IMR-90 (cell line): ENCODE data around the gene IFNGR1.

ENCODE experiments used
- CEBPB ChIP-seq: IDR thresholded peaks from 2 replicates; pipeline ENCODE4 v1.6.1; 2012; ENCODE audit warnings: low read depth, low read length, improper control_type of control experiment
- CTCF ChIP-seq: conservative IDR thresholded peaks from 2 replicates; pipeline ENCODE4 v1.5.1; 2012; ENCODE audit warnings: mild to moderate bottlenecking, low read depth, low read length, improper control_type of control experiment
- MAFK ChIP-seq: IDR thresholded peaks from 2 replicates; pipeline ENCODE4 v1.6.1; 2012; ENCODE audit warnings: low read depth, low read length, improper control_type of control experiment
- NFE2L2 ChIP-seq: fragments of 150-350 bp; IDR thresholded peaks from 2 replicates; pipeline ENCODE4 v1.6.1; 2016; ENCODE audit warnings: low read depth, mild to moderate bottlenecking, low read length
- POLR2A ChIP-seq: IDR thresholded peaks from 2 replicates; pipeline ENCODE4 v1.6.1; 2012; ENCODE audit warnings: mild to moderate bottlenecking, low read depth, low read length
- USF2 ChIP-seq: fragments of 150-350 bp; IDR thresholded peaks from 2 replicates; pipeline ENCODE4 v1.6.1; 2017; ENCODE audit warnings: mild to moderate bottlenecking, antibody characterized with exemption, low read length, low read depth

- no peak for TF ChIP-seq NFE2L2
- no peak for TF ChIP-seq CTCF
- TF ChIP-seq MAFK, result no peak
- no peak for TF ChIP-seq POLR2A
- TF ChIP-seq USF2, result no peak
- no peak for TF ChIP-seq CEBPB
Measured at GRCh38 chr6:137260217-137260616, 41.0 kb upstream of the IFNGR1 start.
